ENCODE results near the gene ZFAND3. TPM values are rescaled to one million over a fixed set of nuclear protein-coding genes. Genes with fewer than 3 reads are reported as not detected.

Gene ZFAND3
- total and polyA plus RNA-seq, 2 of the 4 experiments (the other 2 are of a cell fraction), result 10.9 to 26.7 TPM

DNA sequence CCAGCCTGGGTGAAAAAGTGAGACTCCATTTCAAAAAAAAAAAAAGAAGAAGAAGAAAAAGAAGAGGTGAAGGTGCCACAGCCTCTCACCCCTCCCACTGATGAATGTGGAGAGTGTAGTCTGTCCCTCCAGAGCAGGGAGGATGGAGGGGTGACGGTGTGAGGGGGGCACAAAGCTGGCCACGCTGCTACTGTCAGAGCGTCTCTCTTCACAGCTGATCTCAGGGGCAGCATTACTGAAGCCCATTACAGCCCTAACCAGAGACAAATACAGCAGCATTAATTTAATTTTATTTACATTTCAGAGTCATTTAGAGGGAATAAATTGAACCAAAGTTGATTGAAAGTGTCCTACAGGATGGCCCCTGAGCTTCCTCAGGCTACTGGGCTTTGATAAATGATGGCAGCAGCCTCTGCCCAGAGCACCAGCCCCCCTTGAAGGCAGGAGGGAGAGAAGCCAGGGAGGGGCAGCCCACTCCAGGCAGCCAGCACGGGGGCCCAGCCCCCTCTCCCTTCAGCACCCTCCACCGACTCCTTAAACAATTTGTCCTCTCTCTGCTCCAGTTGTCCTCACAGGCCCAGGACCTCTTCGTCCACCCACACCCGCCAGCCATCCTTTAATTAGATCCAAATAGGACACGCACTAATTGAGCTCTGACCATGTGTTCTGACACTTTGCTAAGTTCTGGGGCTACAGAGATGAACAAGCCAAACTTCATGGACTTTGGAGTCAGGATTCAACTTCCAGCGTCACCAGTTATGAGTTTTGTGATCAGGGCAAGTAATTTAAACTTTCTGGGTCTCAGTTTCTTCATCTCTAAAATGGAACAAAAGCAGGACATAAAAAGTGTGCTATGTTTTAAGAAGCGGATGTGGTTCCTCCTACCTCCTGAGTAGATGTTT is 18.6 kb upstream of the ZFAND3 start:
- H3K4me1 ChIP-seq (ENCODE audit: control insufficient read depth, insufficient read depth, low read length), result peaks cover 2% of the 10 kb centered on the region; the same call in 1 of the 2 replicates
- H3K79me1 ChIP-seq (ENCODE audit: low read depth in 1 of 2, low read length in 2 of 2), result no peaks in the 10 kb centered on the region
- ChIA-PET CTCF (no interaction called here), POLR2A (ENCODE audit: unreplicated experiment) (no interaction called here)
- no peak for TF ChIP-seq RFX5 (IDR thresholded peaks at IDR 0.05; ENCODE audit: low read depth, low read length)
- no peak overlapping the region for H3K56ac ChIP-seq (ENCODE audit: extremely low read depth, insufficient read depth, low read length)
- no peak overlapping the region for H2BK20ac ChIP-seq (ENCODE audit: low read depth, low read length)
- no peak overlapping the region for H3K4me3 ChIP-seq (ENCODE audit: insufficient read depth, low read depth, low read length)
- no peaks in the 10 kb centered on the region for H3K9me1 ChIP-seq (ENCODE audit: insufficient read depth, low read length)
- no peak overlapping the region for H3K27ac ChIP-seq (ENCODE audit: insufficient read depth, low read length)
- no peak overlapping the region for H3K9ac ChIP-seq (ENCODE audit: low read depth, low read length)
- no peaks in the 10 kb centered on the region; the same call in 1 of the 2 replicates for H4K20me1 ChIP-seq (ENCODE audit: insufficient read depth, low read length)
- dilution Hi-C loops (cut with HindIII; ENCODE audit: low sequenced_read_pairs, unreplicated experiment), result no loop called here
- H3K4ac ChIP-seq (ENCODE audit: low read depth, low read length), result no peak overlapping the region
- no TSS peak for BruUV-seq (replicated peaks)
- no peak overlapping the region for H2AK9ac ChIP-seq (replicated peaks; ENCODE audit: low read depth, low read length, poor library complexity)
- no peaks in the 10 kb centered on the region for H3K36me3 ChIP-seq (ENCODE audit: control insufficient read depth, insufficient read depth, low read length)
- WGBS, 2 experiments (ENCODE audit: extremely low coverage in 2 of 2, insufficient read length in 1 of 2), result 50% methylated on average over 2 of the region's 10 CpGs; no CpG with 5 or more reads in 1 of the 2 experiments
- H4K5ac ChIP-seq (ENCODE audit: low read depth, low read length), result no peak overlapping the region
- in situ Hi-C loops (cut with MboI; ENCODE audit: low sequenced_read_pairs), result no loop called here
- intact Hi-C loops (cut with micrococcal nuclease), result no loop called here
- no peak overlapping the region for H2BK120ac ChIP-seq (ENCODE audit: low read depth, low read length)
- DNase-seq, result no peak
- no peak overlapping the region for H2AFZ ChIP-seq (replicated peaks; ENCODE audit: low read length, poor library complexity)
- no peak overlapping the region for H3K14ac ChIP-seq (replicated peaks; ENCODE audit: low read depth, low read length)
- no peak for ATAC-seq (ENCODE audit: low read depth)
- no peak overlapping the region for H3K23ac ChIP-seq (ENCODE audit: low read depth, low read length)
- H2BK5ac ChIP-seq (ENCODE audit: low read depth, low read length, poor library complexity, severe bottlenecking), result no peak overlapping the region
- no peak overlapping the region for H4K8ac ChIP-seq (ENCODE audit: low read depth in 2 of 2, low read length in 2 of 2)
- no peak overlapping the region for H4K91ac ChIP-seq (ENCODE audit: insufficient read depth, low read depth, low read length)
- H2AK5ac ChIP-seq (ENCODE audit: low read depth, low read length), result no peak overlapping the region
- no peak overlapping the region for H3K4me2 ChIP-seq (ENCODE audit: low read depth, low read length)
- no peak overlapping the region for H3K18ac ChIP-seq (ENCODE audit: low read depth, low read length)
- H2BK15ac ChIP-seq (ENCODE audit: low read depth, low read length), result no peak overlapping the region
- no peaks in the 10 kb centered on the region for H3K9me3 ChIP-seq (ENCODE audit: control insufficient read depth, insufficient read depth, low read length)
- H3K27me3 ChIP-seq (ENCODE audit: control insufficient read depth, insufficient read depth, low read length), result peaks cover 10% of the 10 kb centered on the region

Data from IMR-90 (cell line).